ENCODE data around the gene DMKN. TPM values are rescaled to one million over a fixed set of nuclear protein-coding genes. Genes with fewer than 3 reads are reported as not detected.

The DMKN gene
- polyA plus RNA-seq, 1 donor from 2014 or later = 1.1 TPM

- Mint-ChIP-seq H3K27me3 (peaks cover 14% of the 10 kb centered on the region), H3K4me1 (peaks cover 0 to 15% (median 13%) of the 10 kb centered on the region in 3 donors), H3K4me3 (no peak overlapping the region), H3K36me3 (peaks cover 6% of the 10 kb centered on the region), H3K9me3 (peaks cover 0 to 2% (median 0%) of the 10 kb centered on the region in 3 donors), H3K27ac (peak overlapping the region in 1 of 3 donors; percentile 37)
Measured at GRCh38 chr19:35554076-35554475, 40.6 kb upstream of the DMKN start.

GRCh38 chr19:35553385-35554000, 40.0 kb upstream of the DMKN start:
- peaks cover 8% of the 10 kb centered on the region for H3K27me3 Mint-ChIP-seq
- peaks cover 6% of the 10 kb centered on the region for H3K36me3 Mint-ChIP-seq
- H3K27ac Mint-ChIP-seq = peak overlapping the region in 1 of 3 donors; percentile 37
- peaks cover 0 to 15% (median 12%) of the 10 kb centered on the region in 3 donors for H3K4me1 Mint-ChIP-seq
- H3K9me3 Mint-ChIP-seq = no peaks in the 10 kb centered on the region
- H3K4me3 Mint-ChIP-seq = no peak overlapping the region

- Mint-ChIP-seq H3K4me1 (peaks cover 0 to 13% (median 12%) of the 10 kb centered on the region in 3 donors), H3K9me3 (no peaks in the 10 kb centered on the region), H3K27ac (no peak overlapping the region), H3K36me3 (peaks cover 6% of the 10 kb centered on the region), H3K27me3 (peaks cover 5% of the 10 kb centered on the region), H3K4me3 (no peak overlapping the region)
Measured at GRCh38 chr19:35552534-35553384, 39.3 kb upstream of the DMKN start.

GRCh38 chr19:35551091-35551810, 37.8 kb upstream of the DMKN start:
- H3K27me3 Mint-ChIP-seq = peaks cover 1% of the 10 kb centered on the region
- H3K4me1 Mint-ChIP-seq = peaks cover 3 to 16% (median 12%) of the 10 kb centered on the region in 3 donors
- peak overlapping the region in 1 of 3 donors; percentile 65 for H3K27ac Mint-ChIP-seq
- peaks cover 4% of the 10 kb centered on the region for H3K36me3 Mint-ChIP-seq
- no peaks in the 10 kb centered on the region for H3K9me3 Mint-ChIP-seq
- no peak overlapping the region for H3K4me3 Mint-ChIP-seq

- Mint-ChIP-seq H3K9me3 (no peaks in the 10 kb centered on the region), H3K27me3 (no peaks in the 10 kb centered on the region), H3K36me3 (peaks cover 4% of the 10 kb centered on the region), H3K4me3 (no peak overlapping the region), H3K4me1 (peaks cover 8 to 16% (median 13%) of the 10 kb centered on the region in 3 donors), H3K27ac (no peak overlapping the region)
Measured at GRCh38 chr19:35549879-35550523, 36.6 kb upstream of the DMKN start.

GRCh38 chr19:35549174-35549788, 35.8 kb upstream of the DMKN start:
- Mint-ChIP-seq H3K36me3 (peaks cover 4% of the 10 kb centered on the region), H3K4me1 (peaks cover 15 to 21% (median 17%) of the 10 kb centered on the region in 3 donors), H3K9me3 (no peaks in the 10 kb centered on the region), H3K27me3 (no peaks in the 10 kb centered on the region), H3K4me3 (peak overlapping the region in 2 of 4 donors; percentile 64), H3K27ac (peak overlapping the region in 2 of 3 donors; percentile 8 to 49)

GRCh38 chr19:35546532-35546931, 33.1 kb upstream of the DMKN start:
- Mint-ChIP-seq H3K4me3 (peak overlapping the region; percentile 86 to 94 (median 90)), H3K9me3 (no peaks in the 10 kb centered on the region), H3K27me3 (no peaks in the 10 kb centered on the region), H3K4me1 (peaks cover 14 to 21% (median 17%) of the 10 kb centered on the region in 3 donors), H3K27ac (peak overlapping the region in 2 of 3 donors; percentile 45 to 97), H3K36me3 (peaks cover 4% of the 10 kb centered on the region)

GRCh38 chr19:35545855-35546381, 32.5 kb upstream of the DMKN start:
- Mint-ChIP-seq H3K4me1 (peaks cover 14 to 23% (median 17%) of the 10 kb centered on the region in 3 donors), H3K27me3 (no peaks in the 10 kb centered on the region), H3K4me3 (peak overlapping the region; percentile 86 to 94 (median 90)), H3K36me3 (peaks cover 4% of the 10 kb centered on the region), H3K9me3 (no peaks in the 10 kb centered on the region), H3K27ac (peak overlapping the region; percentile 45 to 97 (median 67))

GRCh38 chr19:35545001-35545854, 31.8 kb upstream of the DMKN start, which contains the start of gene TMEM147:
TSS of gene TMEM147 (plus strand) at chr19:35545626. CDS start at chr19:35545740, 114 bp downstream.
- H3K27ac Mint-ChIP-seq = peak within 1 kb of the TSS; percentile 61 to 97 (median 86)
- H3K9me3 Mint-ChIP-seq = no peaks in the 10 kb centered on the region
- peaks cover 3% of the 10 kb centered on the region for H3K36me3 Mint-ChIP-seq
- H3K4me3 Mint-ChIP-seq = peak within 1 kb of the TSS; percentile 86 to 94 (median 90)
- H3K4me1 Mint-ChIP-seq = peaks cover 17 to 29% (median 19%) of the 10 kb centered on the region in 3 donors
- no peaks in the 10 kb centered on the region for H3K27me3 Mint-ChIP-seq

- Mint-ChIP-seq H3K9me3 (no peaks in the 10 kb centered on the region), H3K4me1 (peaks cover 17 to 31% (median 19%) of the 10 kb centered on the region in 3 donors), H3K36me3 (peaks cover 3% of the 10 kb centered on the region), H3K27ac (peak overlapping the region in 2 of 3 donors; percentile 61 to 79), H3K4me3 (peak overlapping the region; percentile 86 to 94 (median 90)), H3K27me3 (no peaks in the 10 kb centered on the region)
Measured at GRCh38 chr19:35544110-35544802, 30.8 kb upstream of the DMKN start.

GRCh38 chr19:35543280-35544109, 30.0 kb upstream of the DMKN start:
- no peaks in the 10 kb centered on the region for H3K9me3 Mint-ChIP-seq
- no peak overlapping the region for H3K27ac Mint-ChIP-seq
- no peaks in the 10 kb centered on the region for H3K27me3 Mint-ChIP-seq
- no peaks in the 10 kb centered on the region for H3K36me3 Mint-ChIP-seq
- peak overlapping the region in 2 of 4 donors; percentile 86 to 94 for H3K4me3 Mint-ChIP-seq
- peaks cover 16 to 26% (median 17%) of the 10 kb centered on the region in 3 donors for H3K4me1 Mint-ChIP-seq

GRCh38 chr19:35542209-35542608, 28.8 kb upstream of the DMKN start:
- peak overlapping the region in 1 of 4 donors; percentile 86 for H3K4me3 Mint-ChIP-seq
- H3K36me3 Mint-ChIP-seq = no peaks in the 10 kb centered on the region
- H3K27me3 Mint-ChIP-seq = no peaks in the 10 kb centered on the region
- peaks cover 15 to 26% (median 17%) of the 10 kb centered on the region in 3 donors for H3K4me1 Mint-ChIP-seq
- H3K27ac Mint-ChIP-seq = no peak overlapping the region
- H3K9me3 Mint-ChIP-seq = no peaks in the 10 kb centered on the region
